ENCODE results near the gene PRKG2. TPM values are rescaled to one million over a fixed set of nuclear protein-coding genes. Genes with fewer than 3 reads are reported as not detected.

PRKG2 gene
- total and polyA plus RNA-seq, 2 of the 13 experiments (the other 11 are each of a cell fraction or from before 2014, with no cell fraction given): 0.04 TPM

- WGBS (ENCODE audit: low lambda C conversion rate): 49% methylated on average over 2 of the region's 2 CpGs
- no peaks in the 10 kb centered on the region for H3K27me3 ChIP-seq (ENCODE audit: control insufficient read depth in 1 of 2, insufficient read depth in 2 of 2, low read length in 2 of 2)
- no peak overlapping the region for H3K9ac ChIP-seq (ENCODE audit: insufficient read depth, low read depth, low read length)
- in situ Hi-C loops (cut with HindIII; ENCODE audit: extremely low pct_ligation_motif_present, low pct_unique_long_range_greater_than_20kb): no loop called here
- H3K4me2 ChIP-seq (ENCODE audit: low read depth, low read length): no peak overlapping the region
- no peak for ATAC-seq
- no peak overlapping the region for H2AFZ ChIP-seq (ENCODE audit: low read length)
- no peak for DNase-seq (ENCODE audit: low spot score)
- H3K36me3 ChIP-seq (replicated peaks in 1 of 2; ENCODE audit: control insufficient read depth in 1 of 2, insufficient read depth in 2 of 2, low read length in 2 of 2): no peaks in the 10 kb centered on the region
- BruUV-seq (replicated peaks): no TSS peak
- no peak overlapping the region for H3K4me3 ChIP-seq (replicated peaks in 1 of 3; ENCODE audit: insufficient read depth in 1 of 3, low read depth in 2 of 3, low read length in 3 of 3)
- ChIA-PET POLR2A (no interaction called here), CTCF (ENCODE audit: low intra/inter-chr PET ratio, low total read pairs) (no interaction called here)
- no peaks in the 10 kb centered on the region for H3K79me2 ChIP-seq (ENCODE audit: insufficient read depth, low read length)
- no peaks in the 10 kb centered on the region for H4K20me1 ChIP-seq (ENCODE audit: insufficient read depth, low read length)
- no peak for FAIRE-seq
- TF ChIP-seq ZNF773 (CRISPR knock-in tag; IDR thresholded peaks at IDR 0.05; ENCODE audit: borderline replicate concordance) (no peak), MIXL1 (CRISPR knock-in tag; IDR thresholded peaks at IDR 0.05) (no peak), MNT (IDR thresholded peaks at IDR 0.05) (no peak), CHD2 (IDR thresholded peaks at IDR 0.05; ENCODE audit: low read depth, low read length) (no peak), RNF2 (conservative IDR thresholded peaks at IDR 0.05; ENCODE audit: low read depth) (no peak), MXD4 (CRISPR knock-in tag; IDR thresholded peaks at IDR 0.05) (no peak), NFKBIZ (CRISPR knock-in tag; IDR thresholded peaks at IDR 0.05) (no peak)
- no peak overlapping the region for H3K27ac ChIP-seq (ENCODE audit: extremely low read length, insufficient read depth, low read length)
- intact Hi-C loops (cut with micrococcal nuclease; ENCODE audit: unreplicated experiment): no loop called here
- H3K4me1 ChIP-seq (ENCODE audit: insufficient read depth, low read length): no peaks in the 10 kb centered on the region
- H3K9me3 ChIP-seq (ENCODE audit: low read length): no peaks in the 10 kb centered on the region
These were observed 71.8 kb downstream of the PRKG2 start for GRCh38 chr4:81143183-81143582.

- intact Hi-C loops (cut with micrococcal nuclease; ENCODE audit: unreplicated experiment) (no loop called here), in situ Hi-C loops (cut with HindIII; ENCODE audit: extremely low pct_ligation_motif_present, low pct_unique_long_range_greater_than_20kb) (no loop called here)
- DNase-seq (ENCODE audit: low spot score): no peak
- H3K4me2 ChIP-seq (ENCODE audit: low read depth, low read length): no peak overlapping the region
- H3K9ac ChIP-seq (ENCODE audit: insufficient read depth, low read depth, low read length): no peak overlapping the region
- no peaks in the 10 kb centered on the region for H3K27me3 ChIP-seq (ENCODE audit: control insufficient read depth in 1 of 2, insufficient read depth in 2 of 2, low read length in 2 of 2)
- FAIRE-seq: no peak
- H3K27ac ChIP-seq (ENCODE audit: extremely low read length, insufficient read depth, low read length): no peak overlapping the region
- 26% methylated on average over 7 of the region's 7 CpGs for WGBS (ENCODE audit: low lambda C conversion rate)
- no peaks in the 10 kb centered on the region for H4K20me1 ChIP-seq (ENCODE audit: insufficient read depth, low read length)
- TF ChIP-seq MTA1 (CRISPR knock-in tag; IDR thresholded peaks at IDR 0.05; ENCODE audit: borderline replicate concordance) (no peak), JDP2 (CRISPR knock-in tag; IDR thresholded peaks at IDR 0.05; ENCODE audit: borderline replicate concordance) (no peak)
- H3K9me3 ChIP-seq (ENCODE audit: low read length): no peaks in the 10 kb centered on the region
- H3K4me1 ChIP-seq (ENCODE audit: insufficient read depth, low read length): no peaks in the 10 kb centered on the region
- no peak overlapping the region for H3K4me3 ChIP-seq (replicated peaks in 1 of 3; ENCODE audit: insufficient read depth in 1 of 3, low read depth in 2 of 3, low read length in 3 of 3)
- ChIA-PET CTCF (ENCODE audit: low intra/inter-chr PET ratio, low total read pairs) (no interaction called here), POLR2A (no interaction called here)
- H2AFZ ChIP-seq (ENCODE audit: low read length): no peak overlapping the region
- no peak for ATAC-seq
- BruUV-seq (replicated peaks): no TSS peak
- H3K36me3 ChIP-seq (replicated peaks in 1 of 2; ENCODE audit: control insufficient read depth in 1 of 2, insufficient read depth in 2 of 2, low read length in 2 of 2): no peaks in the 10 kb centered on the region
- no peaks in the 10 kb centered on the region for H3K79me2 ChIP-seq (ENCODE audit: insufficient read depth, low read length)
These were observed 72.3 kb downstream of the PRKG2 start for GRCh38 chr4:81142744-81143143.
